Mesenteric fat pad (tissue), 1 donor: ENCODE measurements around the gene ADCY5. TPM values are rescaled to one million over a fixed set of nuclear protein-coding genes. Genes with fewer than 3 reads are reported as not detected.
"Not testable (repeated sequence)": the region's sequence is repeated elsewhere in the genome, so short reads cannot be mapped to it uniquely, and the experiment has no call there.

ENCODE experiments used
- DNase-seq: peaks from one replicate; pipeline ENCODE4 v3.0.0-alpha.2; 2020; ENCODE audit warnings: low spot score
- total RNA-seq: library from RNA; stranded (reverse); fragmentation: NEBNext Ultra II Directional; extraction: Animal tissue kit (Norgen Biotek cat#: 25700); gene quantifications from one replicate; pipeline ENCODE4 v1.2.1, GENCODE V29; 2021
- donor health status: DM: yes; HTN: yes; CAD: no.

Gene ADCY5
- total RNA-seq, 1 donor from 2014 or later = 107 TPM

DNA sequence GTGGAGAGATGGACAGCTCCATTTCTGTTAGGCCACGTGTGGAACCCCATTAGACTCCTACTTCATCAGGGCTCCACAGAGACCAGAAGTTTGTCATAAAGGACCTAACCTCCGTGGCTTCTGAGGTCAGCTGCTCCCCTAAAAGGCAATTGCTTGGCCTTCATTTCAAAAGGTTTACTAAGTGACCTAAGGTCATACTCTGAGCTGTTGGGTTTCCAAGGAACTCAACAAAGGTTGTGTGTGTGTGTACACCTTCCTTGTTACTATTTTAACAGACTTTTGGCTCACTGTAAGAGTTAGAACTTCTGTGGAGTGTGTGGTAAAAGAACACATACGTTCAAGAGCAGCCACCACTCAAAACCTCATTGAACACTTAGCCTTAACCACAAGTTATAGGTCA, 173.2 kb downstream of the ADCY5 start:
- no peak for DNase-seq

DNA sequence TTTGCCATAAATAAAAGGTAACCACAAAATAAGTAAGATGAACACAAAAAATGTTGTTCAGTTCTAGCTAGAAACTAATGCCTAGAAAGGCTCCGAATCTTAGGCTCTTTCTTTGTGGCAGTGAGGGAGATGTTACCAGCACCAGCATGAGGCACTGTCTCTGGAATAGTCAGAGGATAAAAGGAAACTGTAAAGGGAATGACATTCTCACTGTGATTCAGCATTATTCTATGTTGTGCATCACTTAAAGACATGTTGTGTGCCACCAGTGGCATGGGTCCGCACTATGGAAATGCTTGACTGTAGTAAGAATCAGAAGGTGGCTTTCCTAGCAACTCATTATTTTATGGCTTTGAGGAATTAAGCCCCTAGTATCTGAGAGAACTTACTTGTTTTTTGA, 176.3 kb downstream of the ADCY5 start:
- no peak for DNase-seq

DNA sequence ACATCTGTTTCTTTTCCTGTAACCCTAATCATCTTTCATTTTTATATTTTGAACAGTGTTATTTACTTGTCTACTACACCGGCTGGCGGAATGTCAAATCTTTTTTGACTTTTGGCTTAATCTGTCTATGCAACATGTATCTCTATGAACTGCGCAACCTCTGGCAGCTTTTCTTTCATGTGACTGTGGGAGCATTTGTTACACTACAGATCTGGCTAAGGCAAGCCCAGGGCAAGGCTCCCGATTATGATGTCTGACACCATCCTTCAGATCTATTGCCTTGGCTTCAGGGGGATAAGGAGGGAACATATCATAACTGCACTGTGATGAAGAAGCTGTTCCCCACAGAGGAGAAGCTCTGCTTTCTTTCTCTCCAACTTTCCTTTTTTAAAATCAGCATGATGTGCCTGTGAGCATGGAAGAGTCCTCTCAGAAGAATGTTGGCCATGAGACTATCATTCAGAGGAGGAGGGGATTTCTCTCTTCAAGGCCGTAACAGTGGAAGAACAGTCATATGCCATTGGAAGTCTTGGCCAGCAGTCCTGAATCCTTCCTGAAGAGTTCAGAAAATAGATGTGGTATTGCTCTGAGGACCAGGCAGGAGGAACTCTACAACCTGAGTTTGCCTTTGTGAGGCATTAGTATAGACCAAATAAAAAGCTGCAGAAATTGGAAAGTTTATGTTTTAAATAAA, 177.3 kb downstream of the ADCY5 start:
- DNase-seq = no peak

DNA sequence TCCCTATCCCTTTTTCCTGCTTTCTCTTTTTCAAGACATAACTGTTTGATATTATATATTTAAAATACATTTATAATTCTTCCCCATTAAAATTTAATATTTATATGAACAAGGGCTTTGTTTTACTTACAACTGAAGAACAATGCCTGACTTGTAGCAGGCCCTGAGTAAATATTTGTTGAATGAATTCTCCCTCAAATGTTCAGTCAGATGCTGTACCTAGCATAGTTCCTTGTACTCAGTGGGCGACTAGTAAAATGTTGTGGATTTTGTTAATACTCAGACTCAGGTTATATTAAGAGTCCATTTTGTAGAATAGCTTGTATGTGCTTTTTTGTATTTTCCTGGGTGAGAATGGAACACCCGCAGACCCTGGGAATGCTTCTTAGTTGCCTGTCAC, 178.1 kb downstream of the ADCY5 start:
- no peak for DNase-seq

DNA sequence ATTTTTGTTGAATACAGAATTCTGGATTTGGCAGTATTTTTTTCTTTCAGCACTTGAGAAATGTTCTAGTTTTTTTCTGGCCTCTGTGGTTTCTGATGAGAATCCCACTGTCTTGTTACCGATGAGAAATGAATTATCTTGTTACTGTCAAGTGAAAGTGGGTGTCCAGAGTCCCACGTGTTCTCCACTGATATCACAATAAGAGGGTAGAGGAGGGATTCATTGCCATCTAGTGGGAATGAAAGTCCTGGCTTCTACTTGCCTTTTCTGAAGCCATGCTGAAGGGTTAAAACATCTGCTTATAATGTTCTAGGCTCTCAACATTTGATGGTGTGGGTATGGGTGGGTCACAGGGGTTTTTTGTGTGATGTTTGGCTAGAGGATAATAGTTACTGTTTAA, 181.1 kb downstream of the ADCY5 start:
- no peak for DNase-seq

DNA sequence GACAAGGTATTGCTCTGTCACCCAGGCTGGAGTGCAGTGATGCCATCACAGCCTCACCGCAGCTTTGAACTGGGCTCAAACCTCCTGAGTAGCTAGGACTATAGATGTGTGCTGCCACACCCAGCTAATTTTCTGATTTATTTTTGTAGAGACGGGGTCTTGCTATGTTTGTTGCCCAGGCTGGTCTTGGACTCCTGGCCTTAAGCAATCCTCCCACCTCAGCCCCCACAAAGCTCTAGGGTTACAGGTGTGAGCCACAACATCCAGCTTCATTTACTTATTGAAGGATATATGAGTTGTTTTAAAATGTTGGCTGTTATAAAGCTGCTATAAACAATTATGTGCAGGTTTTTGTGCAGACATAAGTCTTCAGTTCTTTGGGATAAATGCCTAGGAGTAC, 184.9 kb downstream of the ADCY5 start:
- no peak for DNase-seq

DNA sequence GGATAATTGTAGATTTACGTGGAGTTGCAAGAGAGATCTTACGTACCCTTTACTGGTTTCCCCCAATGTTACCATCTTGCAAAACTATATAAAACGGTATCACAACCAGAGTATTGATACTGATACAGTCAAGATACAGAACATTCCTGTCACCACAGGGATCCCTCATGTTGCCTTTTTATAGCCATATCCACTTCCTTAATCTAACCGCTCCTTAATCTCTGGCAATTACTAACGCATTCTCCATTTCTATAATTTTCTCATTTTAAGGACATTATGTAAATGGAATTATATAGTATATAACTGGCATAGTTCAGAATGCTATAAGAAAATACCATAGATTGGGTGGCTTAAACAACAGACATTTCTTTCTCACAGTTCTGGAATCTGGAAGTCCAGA, 186.0 kb downstream of the ADCY5 start:
- DNase-seq = no peak

DNA sequence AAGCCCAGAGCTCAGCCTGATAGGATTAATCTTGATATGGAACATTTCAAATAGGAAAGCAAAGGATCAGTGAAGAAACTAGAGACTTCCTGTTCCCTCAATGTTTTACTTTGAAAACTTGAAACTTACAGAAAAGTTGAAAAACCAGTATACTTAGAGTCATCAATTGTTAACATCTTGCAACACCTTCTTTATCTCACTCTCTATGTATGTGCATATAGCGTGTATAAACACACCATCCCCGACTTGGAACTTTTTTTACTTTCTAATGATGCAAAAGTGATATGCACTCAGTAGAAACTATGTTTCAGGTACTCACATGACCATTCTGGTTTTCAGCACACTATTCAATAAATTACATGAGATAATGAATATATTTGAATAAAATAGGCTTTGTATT, 186.7 kb downstream of the ADCY5 start:
- DNase-seq = no peak

DNA sequence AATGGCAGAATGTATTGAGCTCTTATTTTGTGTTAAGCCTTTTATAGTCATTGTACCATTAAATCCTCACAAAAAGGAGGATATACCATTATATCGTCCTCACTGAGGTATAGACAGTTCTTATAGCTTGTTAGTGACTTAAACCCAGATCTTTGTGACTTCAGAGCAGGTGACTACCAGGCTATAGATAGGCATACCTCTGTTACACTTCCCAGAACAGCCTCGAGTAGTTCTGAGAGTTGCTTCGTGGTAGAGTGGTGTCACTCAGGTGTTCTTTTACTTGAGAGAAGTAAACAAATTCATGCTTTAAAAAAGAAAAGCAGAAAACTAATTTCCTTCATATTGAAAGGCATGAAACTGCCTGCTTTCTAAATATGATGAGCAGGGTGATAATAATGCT, 187.2 kb downstream of the ADCY5 start:
- DNase-seq = no peak

DNA sequence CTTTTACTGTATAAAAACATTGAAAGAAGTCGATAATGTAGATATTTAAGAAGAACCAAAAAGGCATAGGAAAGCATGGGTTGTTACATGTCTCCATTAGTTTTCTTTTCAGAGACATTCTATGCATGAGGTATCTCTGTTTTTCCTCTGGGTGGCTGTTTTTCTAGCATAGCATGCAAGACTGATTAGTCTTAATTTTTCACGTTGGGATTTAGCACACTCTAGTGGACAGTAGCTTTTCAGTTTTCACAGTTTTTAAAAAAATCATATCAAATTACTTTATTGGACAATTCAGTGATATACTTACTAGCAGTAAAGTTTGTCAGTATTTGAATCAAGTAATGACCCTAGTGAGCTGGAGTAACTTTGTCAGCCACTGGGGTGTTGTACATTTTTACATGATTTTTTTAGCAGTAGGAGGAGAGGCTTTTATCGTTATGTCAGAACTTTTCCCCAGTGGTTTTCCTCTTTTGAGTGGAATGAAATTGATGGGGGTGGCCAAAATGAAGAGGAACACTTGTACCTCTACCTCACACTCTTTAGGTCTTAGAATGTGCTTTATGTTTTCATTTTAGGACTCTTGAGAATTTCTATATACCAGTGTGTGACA, 190.0 kb downstream of the ADCY5 start:
- DNase-seq = no peak

DNA sequence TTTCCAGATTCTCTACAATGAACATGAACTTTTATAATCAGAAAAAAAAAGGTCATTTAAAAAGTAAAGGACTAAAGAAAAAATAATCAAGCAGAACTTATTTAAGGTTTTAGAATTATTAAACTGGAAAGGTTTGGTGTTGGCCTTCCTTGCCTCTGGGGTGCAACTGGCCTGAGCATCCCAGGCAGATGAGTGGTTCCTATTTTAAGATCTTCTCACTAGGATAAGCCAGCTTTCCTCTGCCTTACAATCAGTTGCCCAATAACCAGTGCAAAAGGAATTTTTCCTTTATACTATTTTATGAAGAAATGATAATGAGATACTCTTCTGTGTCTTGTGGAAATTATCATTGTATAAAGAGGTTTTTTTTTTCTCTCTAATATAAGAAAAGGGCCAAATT, 190.5 kb downstream of the ADCY5 start:
- DNase-seq = no peak

DNA sequence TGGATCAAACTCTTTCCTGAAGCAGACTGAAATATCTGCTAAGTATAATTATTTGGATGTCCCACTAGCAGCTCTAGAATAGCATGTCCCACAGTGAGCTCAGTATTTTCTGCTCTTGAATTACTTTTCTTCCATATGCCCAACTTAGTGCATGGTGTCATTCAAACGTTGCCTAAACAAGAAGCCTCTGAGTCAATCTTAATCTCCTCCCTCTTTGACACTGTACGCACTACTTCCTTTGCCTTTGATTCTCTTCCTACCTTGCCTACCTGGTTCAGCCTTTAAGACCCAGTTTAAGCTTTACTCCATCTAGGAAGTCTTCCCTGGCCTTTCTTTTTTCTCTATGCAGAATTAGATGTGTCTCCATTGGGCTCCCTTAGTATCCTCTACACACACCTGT, 192.6 kb downstream of the ADCY5 start:
- DNase-seq = no peak

DNA sequence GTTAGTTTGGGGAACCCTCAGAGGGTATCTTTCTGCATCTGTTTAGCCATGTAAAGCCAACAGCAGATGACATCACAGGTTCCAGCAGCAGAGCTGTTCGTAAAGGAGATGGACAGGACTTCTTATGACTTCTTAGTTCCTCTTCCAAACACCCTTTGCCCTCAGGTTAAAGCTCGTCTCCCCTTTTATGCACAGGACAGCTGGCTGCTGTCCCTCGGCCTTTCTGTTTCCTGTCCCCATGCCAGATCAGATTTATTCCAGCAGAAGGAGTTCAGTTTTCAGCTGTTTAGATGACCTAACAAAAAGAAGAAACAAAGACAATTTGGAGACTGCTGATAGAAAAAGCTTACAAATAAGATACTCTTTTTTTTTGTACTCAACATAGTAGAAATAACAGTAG, 202.0 kb downstream of the ADCY5 start:
- DNase-seq = no peak

DNA sequence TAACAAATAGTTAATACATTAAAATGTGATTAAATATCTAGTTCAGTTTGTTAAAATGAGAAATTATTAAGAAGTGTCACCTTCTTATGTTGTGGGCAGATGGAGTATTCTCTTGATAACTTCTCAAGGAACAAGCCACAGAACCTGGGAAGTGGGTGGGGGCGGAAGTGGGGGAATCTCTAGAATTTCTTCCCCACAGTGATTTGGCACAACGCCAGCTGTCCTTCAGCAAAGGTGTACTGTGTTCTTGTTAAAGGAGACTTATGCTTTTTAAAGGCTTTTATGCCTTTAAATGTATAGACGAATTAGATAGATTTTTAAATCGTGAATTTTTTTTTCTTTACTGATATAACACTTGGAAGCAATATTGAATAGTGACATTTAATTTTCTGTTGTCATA, 204.8 kb downstream of the ADCY5 start:
- DNase-seq = no peak

DNA sequence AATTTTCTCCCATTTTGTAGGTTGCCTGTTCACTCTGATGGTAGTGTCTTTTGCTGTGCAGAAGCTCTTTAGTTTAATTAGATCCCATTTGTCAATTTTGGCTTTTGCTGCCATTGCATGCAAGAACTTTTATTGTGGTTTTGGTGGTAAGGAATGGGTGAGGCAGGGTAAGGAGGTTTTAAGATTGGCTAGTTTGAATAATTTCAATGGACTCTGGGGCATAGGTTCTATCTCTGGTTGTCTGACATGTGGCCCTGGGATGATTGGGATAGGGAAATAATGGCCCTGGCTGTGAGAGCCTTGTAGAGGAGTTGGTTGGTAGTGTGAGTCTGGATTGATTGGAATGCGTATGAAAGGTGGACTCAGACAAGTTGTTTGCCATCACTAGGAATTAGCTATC, 209.1 kb downstream of the ADCY5 start:
- no peak for DNase-seq

DNA sequence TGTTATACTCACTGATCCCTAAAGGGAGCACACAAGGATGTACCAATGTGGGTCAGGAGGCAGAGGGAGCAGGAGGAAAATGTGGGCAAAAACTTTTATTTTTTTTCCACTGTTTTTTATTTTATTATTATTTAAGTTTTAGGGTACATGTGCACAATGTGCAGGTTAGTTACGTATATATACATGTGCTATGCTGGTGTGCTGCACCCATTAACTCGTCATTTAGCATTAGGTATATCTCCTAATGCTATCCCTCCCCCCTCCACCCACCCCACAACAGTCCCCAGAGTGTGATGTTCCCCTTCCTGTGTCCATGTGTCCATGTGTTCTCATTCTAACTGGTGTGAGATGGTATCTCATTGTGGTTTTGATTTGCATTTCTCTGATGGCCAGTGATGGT, 209.7 kb downstream of the ADCY5 start:
- not testable (repeated sequence) for DNase-seq

DNA sequence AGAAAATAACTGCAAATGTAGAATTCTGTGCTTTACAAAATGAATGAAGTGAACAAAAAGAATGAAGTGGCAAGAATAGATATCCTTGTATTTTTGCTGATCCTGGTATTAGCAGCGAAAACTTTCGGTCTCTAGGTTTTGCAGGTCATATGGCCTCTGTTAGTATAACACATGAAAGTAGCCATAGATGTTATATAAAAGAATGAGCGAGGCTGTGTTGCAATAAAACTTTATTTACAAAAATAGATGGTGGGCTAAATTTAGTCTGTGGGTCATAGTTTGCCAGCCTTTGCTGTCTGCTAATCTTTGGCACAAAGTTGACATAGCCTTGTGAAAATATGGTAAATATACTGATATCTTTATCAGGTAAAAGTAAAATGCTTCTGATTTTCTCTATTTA, 212.0 kb downstream of the ADCY5 start:
- no peak for DNase-seq

Other genes starting within 250 kb of the ADCY5 start
- 11.4 TPM for gene SEC22A, start 247.1 kb downstream of the ADCY5 start, total RNA-seq
- 39.0 TPM for gene HACD2, start 136.0 kb upstream of the ADCY5 start, total RNA-seq